AG04450 (cell line): ENCODE measurements around the gene COL25A1. TPM values are rescaled to one million over a fixed set of nuclear protein-coding genes. Genes with fewer than 3 reads are reported as not detected.

Experiments used
- CTCF ChIA-PET: fragments of 300-600, 350-600 bp; formaldehyde crosslinking; extraction: SDS; loops from one replicate; lab custom pipeline; 2022; ENCODE audit warnings: antibody characterized with exemption, inconsistent platforms; lab: Charles Lee
- POLR2A ChIA-PET: fragments of 350-600 bp; formaldehyde crosslinking; extraction: SDS; loops from one replicate; lab custom pipeline; 2021; ENCODE audit warnings: antibody characterized with exemption, inconsistent platforms; lab: Yijun Ruan, JAX
- DNase-seq: peaks from one replicate; pipeline ENCODE4 v3.0.0-alpha.2; 2011; ENCODE audit warnings: low read depth, low spot score
- H3K27ac ChIP-seq: one replicate; pipeline ENCODE4 v1.5.1; 2012; ENCODE audit warnings: low read depth, low read length, control low read depth
- H3K27me3 ChIP-seq: one replicate; pipeline ENCODE4 v1.6.0; 2012; ENCODE audit warnings: low read length; ENCODE audit not compliant: control insufficient read depth, insufficient read depth
- H3K4me3 ChIP-seq: 2 replicates; pipeline ENCODE4 v1.5.1; 2011; ENCODE audit warnings: mild to moderate bottlenecking, low read depth, low read length, control low read depth
- H3K9me3 ChIP-seq: 2 replicates; pipeline ENCODE4 v1.5.1; 2012; ENCODE audit warnings: low read length; ENCODE audit not compliant: control insufficient read depth, insufficient read depth
- CTCF ChIP-seq: IDR thresholded peaks from 2 replicates; pipeline ENCODE4 v1.5.1; 2011; ENCODE audit warnings: low read depth, low read length, control low read depth, inconsistent platforms
- polyA plus RNA-seq: library from polyadenylated mRNA; depleted of rRNA; stranded (reverse); fragments of >200 nt; gene quantifications from 2 replicates; pipeline ENCODE4 v1.2.3, GENCODE V29; 2011

COL25A1 gene
- polyA plus RNA-seq, 1 experiment, result not detected

GRCh38 chr4:108900018-108900580 lies 402.4 kb downstream of the COL25A1 start:
- TF ChIP-seq CTCF, result no peak
- POLR2A ChIA-PET, result no interaction called here
- CTCF ChIA-PET, result no interaction called here
- Histone ChIP-seq H3K27me3 (no peaks in the 10 kb centered on the region), H3K9me3 (no peaks in the 10 kb centered on the region), H3K27ac (no peak overlapping the region), H3K4me3 (no peak overlapping the region)
- no peak for DNase-seq

- DNase-seq, result no peak
- TF ChIP-seq CTCF, result no peak
- no peak overlapping the region for H3K4me3 ChIP-seq
- POLR2A ChIA-PET, result no interaction called here
- H3K27ac ChIP-seq, result no peak overlapping the region
- no peaks in the 10 kb centered on the region for H3K27me3 ChIP-seq
- H3K9me3 ChIP-seq, result no peaks in the 10 kb centered on the region
- CTCF ChIA-PET, result no interaction called here
These were observed 409.0 kb downstream of the COL25A1 start for GRCh38 chr4:108893468-108893867.

GRCh38 chr4:108891896-108892590 lies 410.4 kb downstream of the COL25A1 start:
- Histone ChIP-seq H3K9me3 (no peaks in the 10 kb centered on the region), H3K4me3 (no peak overlapping the region), H3K27ac (no peak overlapping the region), H3K27me3 (no peaks in the 10 kb centered on the region)
- ChIA-PET CTCF (no interaction called here), POLR2A (no interaction called here)
- no peak for TF ChIP-seq CTCF
- no peak for DNase-seq

GRCh38 chr4:108890484-108890881 lies 412.0 kb downstream of the COL25A1 start:
- no peak for TF ChIP-seq CTCF
- H3K27me3 ChIP-seq, result no peaks in the 10 kb centered on the region
- ChIA-PET CTCF (interaction anchor here (0.9 to 1.3 kb wide), 2 partner anchors 9 to 543 kb away, joined by 3 read pairs; partner anchors contain the start of gene SEC24B), POLR2A (no interaction called here)
- H3K4me3 ChIP-seq, result no peak overlapping the region
- no peak for DNase-seq
- no peaks in the 10 kb centered on the region for H3K9me3 ChIP-seq
- no peak overlapping the region for H3K27ac ChIP-seq
